Measurements from ENCODE around the gene PCCA. TPM values are rescaled to one million over a fixed set of nuclear protein-coding genes. Genes with fewer than 3 reads are reported as not detected.
"Not testable (repeated sequence)": the region's sequence is repeated elsewhere in the genome, so short reads cannot be mapped to it uniquely, and the experiment has no call there.

The PCCA gene
- total RNA-seq, 1 donor from 2014 or later: 65.6 TPM

GRCh38 chr13:100362371-100362770 lies 273.5 kb downstream of the PCCA start:
- DNase-seq (no peak), ATAC-seq (ENCODE audit: poor library complexity) (no peak)
- intact Hi-C loops (cut with DNase I): no loop called here

GRCh38 chr13:100362781-100363180 lies 273.9 kb downstream of the PCCA start:
- DNase-seq: no peak
- ATAC-seq (ENCODE audit: poor library complexity): no peak
- intact Hi-C loops (cut with DNase I): no loop called here

- ATAC-seq (ENCODE audit: poor library complexity) (no peak), DNase-seq (no peak)
- intact Hi-C loops (cut with DNase I): no loop called here
Measured at GRCh38 chr13:100363285-100363711, 274.4 kb downstream of the PCCA start.

DNA sequence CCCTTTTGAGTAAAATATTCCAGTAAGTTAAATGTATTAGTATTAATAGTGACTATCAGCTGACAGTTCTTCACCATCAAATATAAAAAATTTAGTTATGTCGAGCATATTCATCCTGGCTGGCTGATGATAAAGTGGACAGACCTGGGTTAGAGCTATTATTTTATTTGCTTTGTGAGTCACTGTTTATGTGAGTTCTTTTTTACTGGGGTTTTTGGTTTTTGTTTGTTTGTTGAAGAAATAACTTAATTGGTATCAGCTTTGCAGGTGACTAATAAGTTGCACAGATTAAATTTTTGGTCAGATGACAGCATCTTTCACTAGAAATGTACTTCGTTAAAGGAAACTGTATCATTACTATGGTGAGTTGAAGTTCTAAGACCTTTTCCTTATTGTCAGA lies 275.0 kb downstream of the PCCA start:
- intact Hi-C loops (cut with DNase I): no loop called here
- ATAC-seq (ENCODE audit: poor library complexity) (no peak), DNase-seq (no peak)

- DNase-seq (no peak), ATAC-seq (ENCODE audit: poor library complexity) (no peak)
- intact Hi-C loops (cut with DNase I): no loop called here
Measured at GRCh38 chr13:100364591-100364990, 275.7 kb downstream of the PCCA start.

DNA sequence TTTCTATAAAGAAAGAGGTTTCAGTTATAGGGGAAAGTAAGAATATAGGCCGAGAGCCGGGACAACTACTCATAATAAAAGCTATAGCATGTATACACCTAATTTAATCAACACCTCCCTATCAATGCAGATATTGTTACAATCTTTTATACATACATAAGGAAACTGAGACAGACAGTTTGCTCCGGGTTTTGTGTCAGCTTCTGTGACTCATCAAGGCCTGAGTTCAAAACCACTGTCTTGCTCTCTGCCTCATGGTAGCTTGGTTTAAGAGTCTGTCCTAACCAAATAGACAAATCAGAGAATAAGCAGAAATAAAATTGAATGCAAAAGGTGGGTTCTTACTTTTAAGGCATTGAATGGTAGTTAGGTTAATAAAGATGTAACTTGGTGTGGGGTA lies 276.8 kb downstream of the PCCA start:
- intact Hi-C loops (cut with DNase I): no loop called here
- no peak for ATAC-seq (ENCODE audit: poor library complexity)
- DNase-seq: no peak

GRCh38 chr13:100378533-100378932 lies 289.6 kb downstream of the PCCA start:
- no peak for DNase-seq
- intact Hi-C loops (cut with DNase I): no loop called here
- no peak for ATAC-seq (ENCODE audit: poor library complexity)

- ATAC-seq (ENCODE audit: poor library complexity): peak; percentile 56
Measured at GRCh38 chr13:100381595-100382224, 292.8 kb downstream of the PCCA start.

GRCh38 chr13:100382785-100383184 lies 293.9 kb downstream of the PCCA start:
- intact Hi-C loops (cut with DNase I): no loop called here
- no peak for DNase-seq
- no peak for ATAC-seq (ENCODE audit: poor library complexity)

More at GRCh38 chr13:100381595-100382224, 292.8 kb downstream of the PCCA start:
- intact Hi-C loops (cut with DNase I): no loop called here
- DNase-seq: no peak

DNA sequence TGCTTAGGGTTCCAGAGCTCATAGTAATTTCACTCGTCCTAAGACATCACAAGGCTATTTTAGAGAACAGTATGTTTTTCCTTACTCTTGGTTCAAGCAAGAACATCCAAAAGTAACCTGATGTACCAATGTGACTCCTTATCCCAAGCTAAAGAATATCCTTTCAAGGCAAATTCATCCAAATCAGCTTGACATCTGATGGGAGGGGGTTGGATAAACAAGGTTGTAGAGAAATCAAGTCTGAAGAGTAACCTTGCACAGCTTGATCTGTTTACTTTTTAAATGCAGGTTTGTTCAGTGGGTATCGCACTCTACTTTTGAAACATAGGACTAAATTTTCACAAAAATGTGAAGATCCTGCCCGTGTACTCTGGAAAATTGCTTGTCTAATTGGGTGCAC lies 298.5 kb downstream of the PCCA start:
- no peak for DNase-seq
- intact Hi-C loops (cut with DNase I): no loop called here
- no peak for ATAC-seq (ENCODE audit: poor library complexity)

- ATAC-seq (ENCODE audit: poor library complexity); intact Hi-C loops (cut with DNase I): not testable (repeated sequence)
Measured at GRCh38 chr13:100388150-100388549, 299.3 kb downstream of the PCCA start.

GRCh38 chr13:100388923-100389322 lies 300.0 kb downstream of the PCCA start:
- ATAC-seq (ENCODE audit: poor library complexity): no peak
- no peak for DNase-seq
- intact Hi-C loops (cut with DNase I): no loop called here

More at GRCh38 chr13:100388150-100388549, 299.3 kb downstream of the PCCA start:
- not testable (repeated sequence) for DNase-seq

- no peak for ATAC-seq (ENCODE audit: poor library complexity)
- intact Hi-C loops (cut with DNase I): no loop called here
- no peak for DNase-seq
Measured at GRCh38 chr13:100389617-100390016, 300.7 kb downstream of the PCCA start.

GRCh38 chr13:100392709-100393630 lies 304.1 kb downstream of the PCCA start:
- DNase-seq: no peak
- intact Hi-C loops (cut with DNase I): no loop called here
- peak; percentile 98 for ATAC-seq (ENCODE audit: poor library complexity)

GRCh38 chr13:100394005-100394695 lies 305.3 kb downstream of the PCCA start:
- intact Hi-C loops (cut with DNase I): no loop called here
- ATAC-seq (ENCODE audit: poor library complexity) (peak; percentile 24), DNase-seq (no peak)

- ATAC-seq (ENCODE audit: poor library complexity) (no peak), DNase-seq (no peak)
- intact Hi-C loops (cut with DNase I): no loop called here
Measured at GRCh38 chr13:100395698-100396373, 306.9 kb downstream of the PCCA start.

- intact Hi-C loops (cut with DNase I): no loop called here
- ATAC-seq (ENCODE audit: poor library complexity) (no peak), DNase-seq (no peak)
Measured at GRCh38 chr13:100396776-100397175, 307.9 kb downstream of the PCCA start.

GRCh38 chr13:100397627-100398026 lies 308.7 kb downstream of the PCCA start:
- DNase-seq (no peak), ATAC-seq (ENCODE audit: poor library complexity) (no peak)
- intact Hi-C loops (cut with DNase I): no loop called here

- DNase-seq: no peak
- ATAC-seq (ENCODE audit: poor library complexity): no peak
- intact Hi-C loops (cut with DNase I): no loop called here
Measured at GRCh38 chr13:100398360-100398759, 309.5 kb downstream of the PCCA start.

Measured in Right ventricle myocardium superior (tissue), 1 donor.